ENCODE results near the gene AKAP1. TPM values are rescaled to one million over a fixed set of nuclear protein-coding genes. Genes with fewer than 3 reads are reported as not detected.

The AKAP1 gene
- polyA plus RNA-seq, 1 of the 3 experiments (the other 2 are of a cell fraction) = 36.3 TPM

DNA sequence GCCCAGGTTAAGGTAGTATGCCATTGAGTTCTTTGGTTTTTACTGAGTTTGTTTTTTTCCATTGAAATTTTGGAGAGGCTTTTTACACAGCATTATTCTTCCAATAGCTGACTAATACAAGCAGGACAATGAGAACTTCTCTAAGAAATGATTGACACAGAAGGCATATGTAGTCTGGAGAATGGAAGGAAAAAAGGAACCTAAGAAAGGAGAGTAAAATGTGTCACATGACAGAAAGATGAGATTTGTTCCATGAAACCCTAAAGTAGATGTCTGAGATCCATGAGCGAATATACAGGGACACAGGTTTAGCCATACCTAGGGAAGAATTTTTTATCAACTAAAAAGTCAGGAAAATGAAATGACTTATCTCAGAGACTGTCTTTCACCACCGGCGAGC lies 80.7 kb downstream of the AKAP1 start:
- H3K79me2 ChIP-seq (ENCODE audit: insufficient read depth) = no peaks in the 10 kb centered on the region
- no peaks in the 10 kb centered on the region for H3K36me3 ChIP-seq (replicated peaks in 1 of 2; ENCODE audit: control insufficient read depth in 1 of 2, insufficient read depth in 2 of 2, low read length in 1 of 2)
- no peak overlapping the region for H2AFZ ChIP-seq (ENCODE audit: low read depth)
- ChIA-PET CTCF (interaction anchor here (0.7 to 1.0 kb wide), 2 partner anchors 9 to 1089 kb away, joined by 4 read pairs; no protein-coding TSS in a partner anchor), POLR2A (no interaction called here)
- peaks cover 13% of the 10 kb centered on the region; the same call in 1 of the 2 replicates for H3K27me3 ChIP-seq (ENCODE audit: insufficient read depth)
- no peaks in the 10 kb centered on the region for H3K9me3 ChIP-seq
- no peaks in the 10 kb centered on the region for H4K20me1 ChIP-seq (ENCODE audit: insufficient read depth)
- H3K9me2 ChIP-seq = no peaks in the 10 kb centered on the region
- H3K4me3 ChIP-seq (ENCODE audit: low read depth in 2 of 2, low read length in 1 of 2) = no peak overlapping the region
- H3F3A ChIP-seq (replicated peaks; ENCODE audit: insufficient read depth) = no peaks in the 10 kb centered on the region
- H3K4me2 ChIP-seq = no peak overlapping the region
- H3K4me1 ChIP-seq (ENCODE audit: control insufficient read depth in 1 of 2, insufficient read depth in 2 of 2, low read depth in 1 of 2, low read length in 1 of 2) = no peaks in the 10 kb centered on the region; a peak in 1 of 4 replicates
- TF ChIP-seq FOSL2 (IDR thresholded peaks at IDR 0.05; ENCODE audit: borderline replicate concordance, low read depth) (no peak), NFIC (IDR thresholded peaks at IDR 0.05; ENCODE audit: borderline replicate concordance) (no peak), RXRA (IDR thresholded peaks at IDR 0.05; ENCODE audit: borderline replicate concordance, low read depth) (no peak), EZH2phosphoT487 (IDR thresholded peaks at IDR 0.05; ENCODE audit: borderline replicate concordance, low read depth) (no peak), NRF1 (IDR thresholded peaks at IDR 0.05; ENCODE audit: low read depth, low read length) (no peak), SIN3A (IDR thresholded peaks at IDR 0.05; ENCODE audit: borderline replicate concordance, low read depth, low read length) (no peak), ZBTB33 (IDR thresholded peaks at IDR 0.05; ENCODE audit: borderline replicate concordance, low read depth) (no peak), YY1 (IDR thresholded peaks at IDR 0.05; ENCODE audit: low read depth) (no peak), GATA2 (CRISPR knock-in tag; IDR thresholded peaks at IDR 0.05) (no peak), USF1 (IDR thresholded peaks at IDR 0.05; ENCODE audit: borderline replicate concordance, low read depth) (no peak), POLR2AphosphoS5 (IDR thresholded peaks at IDR 0.05; ENCODE audit: low read depth, low read length) (no peak), TCF12 (IDR thresholded peaks at IDR 0.05) (no peak), MEF2A (IDR thresholded peaks at IDR 0.05; ENCODE audit: borderline replicate concordance, low read depth) (no peak), FOXM1 (IDR thresholded peaks at IDR 0.05; ENCODE audit: low read depth) (no peak), EP300 (IDR thresholded peaks at IDR 0.05; ENCODE audit: borderline replicate concordance in 1 of 2, low read depth in 1 of 2, low read length in 1 of 2) (no peak), RAD21 (IDR thresholded peaks at IDR 0.05; ENCODE audit: low read length) (no peak), MXI1 (IDR thresholded peaks at IDR 0.05; ENCODE audit: low read depth, low read length) (no peak)
- DNase-seq = no peak
- 68% methylated on average over 3 of the region's 3 CpGs for WGBS (ENCODE audit: low lambda C conversion rate)
- no peak overlapping the region for H3K27ac ChIP-seq (ENCODE audit: low read depth in 2 of 2, low read length in 1 of 2)
- no peak overlapping the region for H3K9ac ChIP-seq

- Histone ChIP-seq H3K4me3 (ENCODE audit: low read depth in 2 of 2, low read length in 1 of 2) (no peak overlapping the region), H3K27ac (ENCODE audit: low read depth in 2 of 2, low read length in 1 of 2) (no peak overlapping the region), H3F3A (replicated peaks; ENCODE audit: insufficient read depth) (no peaks in the 10 kb centered on the region), H4K20me1 (ENCODE audit: insufficient read depth) (no peaks in the 10 kb centered on the region), H3K4me2 (no peak overlapping the region), H2AFZ (ENCODE audit: low read depth) (no peak overlapping the region), H3K4me1 (ENCODE audit: control insufficient read depth in 1 of 2, insufficient read depth in 2 of 2, low read depth in 1 of 2, low read length in 1 of 2) (no peaks in the 10 kb centered on the region; a peak in 1 of 4 replicates), H3K36me3 (replicated peaks in 1 of 2; ENCODE audit: control insufficient read depth in 1 of 2, insufficient read depth in 2 of 2, low read length in 1 of 2) (no peaks in the 10 kb centered on the region), H3K27me3 (ENCODE audit: insufficient read depth) (peaks cover 18% of the 10 kb centered on the region; the same call in 1 of the 2 replicates), H3K9me2 (no peaks in the 10 kb centered on the region), H3K9ac (no peak overlapping the region), H3K79me2 (ENCODE audit: insufficient read depth) (no peaks in the 10 kb centered on the region), H3K9me3 (no peaks in the 10 kb centered on the region)
- no peak for DNase-seq
- no peak for TF ChIP-seq NFIC (IDR thresholded peaks at IDR 0.05; ENCODE audit: borderline replicate concordance)
- TF ChIP-seq YY1 (IDR thresholded peaks at IDR 0.05; ENCODE audit: low read depth) = no peak
- no peak for TF ChIP-seq PBX3 (IDR thresholded peaks at IDR 0.05)
- no peak for TF ChIP-seq REST (IDR thresholded peaks at IDR 0.05; ENCODE audit: low read depth, low read length)
- TF ChIP-seq EZH2phosphoT487 (IDR thresholded peaks at IDR 0.05; ENCODE audit: borderline replicate concordance, low read depth) = no peak
- no peak for TF ChIP-seq RAD21 (IDR thresholded peaks at IDR 0.05; ENCODE audit: low read length)
- WGBS (ENCODE audit: low lambda C conversion rate) = 39% methylated on average over 9 of the region's 9 CpGs
- POLR2A ChIA-PET = no interaction called here
- CTCF ChIA-PET = interaction anchor here (1.2 to 1.5 kb wide), 2 partner anchors 10 to 14 kb away, joined by 4 read pairs; no protein-coding TSS in a partner anchor
Observed at GRCh38 chr17:57166803-57167202, 81.8 kb downstream of the AKAP1 start.

Data from SK-N-SH (cell line).